ENCODE data around the gene TEX48.

The TEX48 gene

GRCh38 chr9:114722937-114723620 lies 41.1 kb upstream of the TEX48 start:
- H3K27ac ChIP-seq: no peak overlapping the region
- no peaks in the 10 kb centered on the region for H3K27me3 ChIP-seq (ENCODE audit: insufficient read depth, low read depth, severe bottlenecking)
- no peak overlapping the region for H3K4me3 ChIP-seq (ENCODE audit: low read depth, low read length)
- H3K36me3 ChIP-seq: no peaks in the 10 kb centered on the region
- TF ChIP-seq CTCF (IDR thresholded peaks at IDR 0.05; ENCODE audit: low read depth, low read length): no peak
- DNase-seq: no peak
- H3K9me3 ChIP-seq (ENCODE audit: severe bottlenecking): no peaks in the 10 kb centered on the region

- Histone ChIP-seq H3K27me3 (ENCODE audit: insufficient read depth, low read depth, severe bottlenecking) (no peaks in the 10 kb centered on the region), H3K9me3 (ENCODE audit: severe bottlenecking) (no peaks in the 10 kb centered on the region), H3K27ac (no peak overlapping the region), H3K4me3 (ENCODE audit: low read depth, low read length) (no peak overlapping the region), H3K36me3 (no peaks in the 10 kb centered on the region)
- TF ChIP-seq CTCF (IDR thresholded peaks at IDR 0.05; ENCODE audit: low read depth, low read length): no peak
- DNase-seq: no peak
Measured at GRCh38 chr9:114722081-114722621, 40.2 kb upstream of the TEX48 start.

GRCh38 chr9:114721491-114722079 lies 39.6 kb upstream of the TEX48 start:
- Histone ChIP-seq H3K27me3 (ENCODE audit: insufficient read depth, low read depth, severe bottlenecking) (no peaks in the 10 kb centered on the region), H3K27ac (no peak overlapping the region)
- DNase-seq: peak; percentile 61

GRCh38 chr9:114720086-114720676 lies 38.2 kb upstream of the TEX48 start:
- no peak for TF ChIP-seq CTCF (IDR thresholded peaks at IDR 0.05; ENCODE audit: low read depth, low read length)
- Histone ChIP-seq H3K27ac (no peak overlapping the region), H3K36me3 (no peaks in the 10 kb centered on the region), H3K27me3 (ENCODE audit: insufficient read depth, low read depth, severe bottlenecking) (no peaks in the 10 kb centered on the region), H3K9me3 (ENCODE audit: severe bottlenecking) (no peaks in the 10 kb centered on the region), H3K4me3 (ENCODE audit: low read depth, low read length) (no peak overlapping the region)
- DNase-seq: no peak

More at GRCh38 chr9:114721491-114722079, 39.6 kb upstream of the TEX48 start:
- Histone ChIP-seq H3K9me3 (ENCODE audit: severe bottlenecking) (no peaks in the 10 kb centered on the region), H3K4me3 (ENCODE audit: low read depth, low read length) (no peak overlapping the region), H3K36me3 (no peaks in the 10 kb centered on the region)
- TF ChIP-seq CTCF (IDR thresholded peaks at IDR 0.05; ENCODE audit: low read depth, low read length): no peak

- TF ChIP-seq CTCF (IDR thresholded peaks at IDR 0.05; ENCODE audit: low read depth, low read length): no peak
- Histone ChIP-seq H3K36me3 (no peaks in the 10 kb centered on the region), H3K4me3 (ENCODE audit: low read depth, low read length) (no peak overlapping the region), H3K9me3 (ENCODE audit: severe bottlenecking) (no peaks in the 10 kb centered on the region), H3K27me3 (ENCODE audit: insufficient read depth, low read depth, severe bottlenecking) (no peaks in the 10 kb centered on the region), H3K27ac (no peak overlapping the region)
- no peak for DNase-seq
Measured at GRCh38 chr9:114719290-114719689, 37.3 kb upstream of the TEX48 start.

Measured in WERI-Rb-1 (cell line).